AML-193 (cell line): ENCODE measurements around the gene ANKRD34A.
A peak's percentile ranks its signal among the peaks of the same experiment; 100 is the strongest.

Experiments
- DNase-seq, 2 experiments: peaks; one replicate each; lab custom pipeline; 2025; lab: John Stamatoyannopoulos, UW

The ANKRD34A gene

GRCh38 chr1:145965119-145965744, 857 bp upstream of the ANKRD34A start:
- no peak for DNase-seq

DNA sequence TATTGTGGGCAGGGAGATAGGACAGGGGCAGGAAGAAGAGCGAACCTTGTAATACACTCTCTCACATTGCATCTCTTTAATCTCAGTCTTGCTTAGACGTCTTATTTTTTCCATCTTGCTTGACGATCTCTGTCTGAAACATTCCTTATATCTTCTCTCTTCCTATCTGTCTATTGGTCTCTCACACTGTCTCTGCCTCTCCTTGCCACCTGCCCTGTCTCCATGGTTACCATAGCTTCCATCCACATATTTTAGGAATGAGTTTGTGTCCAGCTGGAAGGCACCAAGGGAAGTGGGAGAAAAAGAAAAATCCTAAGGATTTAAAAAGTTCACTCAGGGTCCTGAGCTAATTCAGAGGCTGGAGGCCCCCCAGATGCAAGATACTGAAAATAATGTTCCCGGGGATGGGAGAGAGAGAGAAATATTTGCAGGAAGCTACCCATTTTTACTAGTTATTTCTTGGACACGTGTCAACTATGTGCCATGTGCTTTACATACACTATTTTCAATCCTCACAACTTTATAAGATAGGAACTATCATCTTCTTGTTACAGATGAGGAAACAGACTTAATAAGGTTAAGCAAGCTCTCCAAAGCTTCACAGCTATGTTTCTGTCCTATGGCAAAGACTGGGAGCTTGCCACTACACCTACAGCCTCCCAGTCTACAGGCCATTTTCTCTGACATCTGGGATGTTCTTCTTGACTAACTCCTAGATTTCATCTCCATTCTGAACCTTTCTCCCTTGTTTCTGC, 933 bp downstream of the ANKRD34A start:
- DNase-seq: no peak

- no peak for DNase-seq
These were observed 1.9 kb downstream of the ANKRD34A start for GRCh38 chr1:145962157-145963102.

- no peak for DNase-seq
These were observed 2.8 kb downstream of the ANKRD34A start for GRCh38 chr1:145961425-145962156.

GRCh38 chr1:145961109-145961424, 3.3 kb downstream of the ANKRD34A start:
- no peak for DNase-seq

- peak; percentile 30 to 32 for DNase-seq
These were observed 3.8 kb downstream of the ANKRD34A start for GRCh38 chr1:145960468-145961108.

DNA sequence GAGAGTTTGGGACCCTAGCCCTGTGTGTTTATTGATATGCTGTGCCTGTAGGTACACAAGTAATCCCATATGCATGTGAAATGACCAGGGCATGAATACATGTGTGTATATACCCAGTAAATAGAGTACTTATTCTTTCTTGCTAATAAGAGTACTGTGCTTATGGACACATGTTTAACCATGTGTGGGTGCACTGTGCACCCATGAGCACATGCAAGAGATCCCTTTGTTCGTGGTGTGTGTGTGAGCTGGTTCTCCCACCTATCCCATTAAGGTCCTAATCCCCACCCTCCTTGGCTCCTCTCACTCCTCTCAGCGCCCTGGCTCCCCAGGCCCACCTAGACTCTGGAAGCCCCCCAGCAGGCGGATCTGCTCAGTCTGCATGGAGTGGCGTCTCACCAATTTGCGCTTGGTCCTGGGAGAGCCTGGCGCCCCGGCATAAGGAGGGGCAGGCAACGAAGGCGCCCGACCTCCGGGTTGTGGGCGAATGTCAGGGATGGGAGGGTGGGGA, 4.4 kb downstream of the ANKRD34A start:
- DNase-seq: no peak

- no peak for DNase-seq
These were observed 5.0 kb downstream of the ANKRD34A start for GRCh38 chr1:145959333-145959732.

DNA sequence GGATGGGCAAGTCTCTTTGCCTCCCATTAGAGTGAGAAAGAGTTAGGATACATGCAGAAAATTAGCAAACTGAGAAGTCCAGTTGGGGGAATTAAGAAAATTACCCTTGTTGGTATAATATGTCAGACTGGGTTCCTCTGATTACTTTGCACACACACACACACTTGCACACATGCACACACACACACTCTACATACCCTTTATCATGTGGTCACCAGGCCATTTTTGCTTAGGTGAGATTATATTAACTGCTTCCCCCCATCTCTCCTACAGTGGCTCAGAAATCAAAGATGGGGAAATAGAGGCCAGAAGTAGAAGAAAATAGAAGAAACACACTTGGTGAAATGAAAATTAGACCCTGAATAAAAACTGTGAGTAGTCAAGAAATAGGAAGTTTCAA, 5.6 kb downstream of the ANKRD34A start:
- DNase-seq: no peak

DNA sequence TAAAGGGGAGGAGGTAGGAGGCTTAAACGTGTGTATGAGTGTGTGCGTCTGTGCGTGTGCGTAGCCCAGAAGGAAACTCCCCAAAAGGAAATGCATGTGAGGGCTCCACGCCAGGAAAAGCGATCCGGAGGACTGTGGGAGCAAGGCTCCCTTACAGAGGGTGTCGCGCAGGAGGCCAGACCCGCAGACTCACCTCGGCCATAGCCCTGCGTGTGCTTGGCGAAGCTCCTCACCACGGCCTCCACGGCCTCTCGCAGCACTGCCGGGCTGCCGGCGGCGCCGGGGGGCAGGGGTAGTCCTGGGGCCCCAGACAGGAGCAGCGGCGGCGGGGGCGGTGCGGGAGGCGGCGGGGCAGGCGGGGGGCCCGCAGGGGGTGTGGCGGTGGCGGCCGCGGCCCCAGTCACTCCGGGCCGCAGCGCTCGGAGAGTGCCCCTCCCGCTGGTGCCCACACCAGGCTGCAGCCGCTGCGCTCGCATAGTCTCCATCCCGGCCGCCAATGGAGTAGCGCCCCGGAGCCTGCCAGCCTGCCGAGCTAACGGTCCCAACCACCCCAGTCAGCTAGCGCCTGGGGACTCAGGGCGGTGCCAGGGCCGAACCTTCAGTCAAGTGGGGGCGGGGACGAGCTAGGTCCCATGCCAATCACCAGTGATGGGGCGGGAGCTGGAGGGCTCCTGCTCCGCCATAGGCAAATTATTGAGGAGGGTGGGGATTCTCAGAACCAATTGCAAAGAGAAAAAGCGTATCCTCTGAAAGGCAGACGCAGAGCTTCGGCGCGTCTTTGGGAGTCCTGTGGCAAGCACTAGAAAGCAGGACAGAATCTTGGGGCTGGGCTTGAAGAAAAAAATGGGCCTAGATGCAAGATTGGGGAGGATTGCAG, 6.7 kb downstream of the ANKRD34A start, which contains the start of gene LIX1L:
LIX1L (minus strand) TSS at position 575 of the 877 bp plus-strand sequence; CDS start at position 485, 90 bp downstream.
- DNase-seq: peak; percentile 94 to 95

DNA sequence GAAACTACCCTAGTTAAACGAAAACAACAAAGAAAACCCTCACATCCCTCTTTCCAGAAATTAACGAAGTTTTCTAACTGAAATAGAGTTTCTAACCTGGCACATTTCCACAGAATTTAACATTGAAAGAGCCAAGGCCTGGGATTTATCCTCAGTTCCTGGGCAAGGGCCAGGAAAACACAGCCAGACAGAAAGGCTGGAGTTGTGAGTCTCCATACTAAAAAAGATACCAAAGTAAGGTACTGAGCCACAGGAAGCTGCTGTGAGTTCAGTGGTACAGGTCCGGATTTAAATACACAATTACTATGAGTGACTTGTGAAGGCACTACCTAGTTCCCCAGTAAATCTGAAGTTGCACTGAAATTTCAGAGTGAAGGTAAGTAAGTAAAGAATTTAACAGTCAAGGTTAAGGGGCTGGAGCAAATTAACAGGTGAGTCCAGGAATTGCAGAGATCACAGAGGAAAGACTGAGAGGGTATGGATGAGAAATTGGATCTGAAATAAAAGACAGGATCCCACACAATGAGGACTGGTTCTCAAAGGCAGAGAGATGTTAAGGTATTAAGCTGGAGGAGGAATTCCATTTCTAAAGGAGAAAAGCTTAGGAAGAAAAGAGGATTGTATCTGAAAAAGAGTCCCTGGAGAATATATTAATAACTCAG, 7.5 kb downstream of the ANKRD34A start:
- DNase-seq: no peak

DNA sequence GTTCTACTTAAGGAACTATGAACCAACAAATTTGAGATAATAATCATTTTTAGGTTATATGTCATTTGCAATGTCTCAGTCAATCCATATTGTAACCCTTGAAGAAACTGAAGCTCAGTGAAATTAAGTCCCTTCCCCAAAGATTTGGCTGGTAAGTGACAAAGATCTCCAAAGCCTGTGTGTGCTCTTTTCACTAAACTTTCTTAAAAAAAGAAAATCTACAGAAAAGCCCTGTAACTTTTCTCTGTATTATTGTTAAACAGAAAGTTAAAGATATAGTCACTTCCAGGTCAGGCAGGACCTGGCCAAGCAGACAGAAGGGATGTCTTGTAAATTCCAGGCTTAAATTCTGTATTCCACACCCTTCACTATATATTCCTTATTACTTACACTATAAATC, 8.0 kb downstream of the ANKRD34A start:
- no peak for DNase-seq

- DNase-seq: no peak
These were observed 8.9 kb downstream of the ANKRD34A start for GRCh38 chr1:145955436-145955835.

GRCh38 chr1:145953861-145954260, 10.5 kb downstream of the ANKRD34A start:
- DNase-seq: no peak

DNA sequence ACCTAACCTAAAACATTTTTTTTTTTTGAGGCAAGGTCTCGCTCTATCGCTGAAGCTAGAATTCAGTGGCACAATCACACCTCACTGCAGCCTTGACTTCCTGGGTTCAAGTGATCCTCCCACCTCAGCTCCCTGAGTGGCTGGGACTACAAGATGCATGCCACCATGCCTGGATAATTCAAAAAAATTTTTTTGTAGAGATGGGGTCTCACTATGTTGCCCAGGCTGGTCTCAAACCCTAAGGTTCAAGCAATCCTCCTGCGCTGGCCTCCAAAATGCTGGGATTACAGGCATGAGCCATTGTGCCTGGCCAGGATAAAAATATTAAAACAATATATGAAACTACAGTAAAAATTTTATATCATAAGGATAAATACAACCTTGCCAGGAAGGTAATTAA, 11.5 kb downstream of the ANKRD34A start:
- no peak for DNase-seq

DNA sequence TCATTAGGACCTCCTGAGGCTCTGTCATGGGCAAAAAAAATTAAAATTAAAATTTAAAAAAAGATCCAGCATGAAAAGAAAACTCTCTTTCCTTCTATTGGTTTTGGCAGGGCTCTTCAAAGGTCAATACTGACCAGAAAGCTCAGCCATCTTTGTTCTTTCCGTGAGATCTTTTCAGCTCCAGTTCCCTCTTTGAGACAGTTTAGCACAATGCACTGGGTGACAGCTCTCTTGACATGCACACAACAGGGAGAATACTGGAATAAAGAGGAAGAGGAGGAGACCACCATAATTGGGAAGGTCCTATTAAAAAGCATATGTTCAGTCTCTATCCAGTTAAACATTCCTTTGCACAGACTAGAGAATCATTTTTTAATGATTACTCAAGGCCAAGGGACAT, 12.8 kb downstream of the ANKRD34A start:
- DNase-seq: no peak

- no peak for DNase-seq
These were observed 15.2 kb downstream of the ANKRD34A start for GRCh38 chr1:145949219-145949618.

- DNase-seq: no peak
These were observed 16.8 kb downstream of the ANKRD34A start for GRCh38 chr1:145947551-145947950.

DNA sequence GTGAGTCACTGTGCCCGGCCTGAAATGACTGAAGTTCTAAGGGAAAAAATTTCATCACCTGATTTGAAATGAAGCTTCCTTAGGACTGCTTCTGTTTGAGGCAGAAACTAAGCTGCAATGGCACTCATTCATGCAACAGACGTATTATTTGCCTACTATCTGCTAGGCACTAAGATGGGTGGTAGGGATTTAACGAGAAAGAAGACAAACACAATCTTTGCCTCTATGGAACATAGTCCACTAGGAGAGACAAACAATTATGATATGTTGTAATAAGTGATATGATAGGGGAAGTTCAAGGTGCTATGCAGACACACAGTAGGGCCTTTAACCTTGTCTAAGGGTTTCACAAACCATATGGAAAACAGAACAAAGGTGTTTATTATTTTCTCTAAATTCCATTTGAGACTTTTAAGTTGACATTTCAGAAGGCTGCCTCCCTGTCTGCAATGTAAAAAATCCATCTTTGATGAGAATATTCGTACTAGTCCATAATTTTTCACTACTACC, 17.8 kb downstream of the ANKRD34A start:
- DNase-seq: no peak
